ENCODE measurements around the gene ATAD3A. TPM values are rescaled to one million over a fixed set of nuclear protein-coding genes. Genes with fewer than 3 reads are reported as not detected.

The ATAD3A gene
- total RNA-seq, 1 donor from 2014 or later: 32.1 TPM

DNA sequence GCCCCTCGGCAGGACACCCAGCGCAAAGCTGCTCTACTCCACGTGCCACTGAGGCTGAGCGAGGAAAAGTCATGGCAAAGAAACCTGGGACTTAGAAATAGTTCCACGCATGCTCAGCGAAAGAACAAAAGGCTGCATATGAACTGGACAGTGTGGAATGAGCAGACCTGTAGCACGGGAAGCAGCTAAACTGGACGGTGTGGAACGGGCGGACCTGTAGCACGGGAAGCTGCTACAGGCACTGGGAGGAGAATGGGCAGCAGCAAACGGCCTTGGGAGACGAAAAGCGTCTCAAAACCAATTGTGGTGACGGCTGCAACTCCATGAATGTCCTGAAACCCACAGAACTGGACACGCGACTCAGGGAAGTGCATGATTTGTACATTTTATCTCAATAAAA, 47.1 kb downstream of the ATAD3A start:
- H3K4me3 Mint-ChIP-seq (ENCODE audit: unreplicated experiment): no peak overlapping the region
- H3K4me1 Mint-ChIP-seq (ENCODE audit: low read depth, unreplicated experiment): peaks cover 39% of the 10 kb centered on the region
- DNase-seq: no peak
- peaks cover 15% of the 10 kb centered on the region for H3K9me3 Mint-ChIP-seq (ENCODE audit: unreplicated experiment)
- H3K27me3 Mint-ChIP-seq (ENCODE audit: unreplicated experiment): peaks cover 5% of the 10 kb centered on the region
- TF ChIP-seq, protein P1, sequence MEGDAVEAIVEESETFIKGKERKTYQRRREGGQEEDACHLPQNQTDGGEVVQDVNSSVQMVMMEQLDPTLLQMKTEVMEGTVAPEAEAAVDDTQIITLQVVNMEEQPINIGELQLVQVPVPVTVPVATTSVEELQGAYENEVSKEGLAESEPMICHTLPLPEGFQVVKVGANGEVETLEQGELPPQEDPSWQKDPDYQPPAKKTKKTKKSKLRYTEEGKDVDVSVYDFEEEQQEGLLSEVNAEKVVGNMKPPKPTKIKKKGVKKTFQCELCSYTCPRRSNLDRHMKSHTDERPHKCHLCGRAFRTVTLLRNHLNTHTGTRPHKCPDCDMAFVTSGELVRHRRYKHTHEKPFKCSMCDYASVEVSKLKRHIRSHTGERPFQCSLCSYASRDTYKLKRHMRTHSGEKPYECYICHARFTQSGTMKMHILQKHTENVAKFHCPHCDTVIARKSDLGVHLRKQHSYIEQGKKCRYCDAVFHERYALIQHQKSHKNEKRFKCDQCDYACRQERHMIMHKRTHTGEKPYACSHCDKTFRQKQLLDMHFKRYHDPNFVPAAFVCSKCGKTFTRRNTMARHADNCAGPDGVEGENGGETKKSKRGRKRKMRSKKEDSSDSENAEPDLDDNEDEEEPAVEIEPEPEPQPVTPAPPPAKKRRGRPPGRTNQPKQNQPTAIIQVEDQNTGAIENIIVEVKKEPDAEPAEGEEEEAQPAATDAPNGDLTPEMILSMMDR (IDR thresholded peaks at IDR 0.05; ENCODE audit: partially characterized antibody, unreplicated experiment): no peak
- no peak overlapping the region for H3K27ac Mint-ChIP-seq (ENCODE audit: unreplicated experiment)
- H3K36me3 Mint-ChIP-seq (ENCODE audit: unreplicated experiment): peaks cover 5% of the 10 kb centered on the region

DNA sequence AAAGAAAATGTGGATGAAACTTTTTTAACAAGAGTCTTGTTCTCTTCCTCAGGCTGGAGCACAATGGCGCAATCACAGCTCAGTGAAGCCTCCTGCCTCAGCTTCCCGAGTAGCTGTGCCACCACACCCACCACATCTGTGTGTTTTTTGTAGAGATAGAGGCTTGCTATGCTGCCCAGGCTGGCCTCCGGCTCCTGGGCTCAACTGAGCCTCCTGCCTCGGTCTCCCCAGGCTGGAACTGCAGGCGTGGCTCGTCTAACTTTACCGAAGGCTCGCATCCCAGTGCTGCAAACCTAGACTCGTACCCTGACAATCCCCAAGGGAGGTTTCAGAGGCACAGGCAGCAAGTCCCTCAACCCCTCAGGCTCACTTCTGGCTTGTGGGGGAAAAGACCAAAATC, 48.2 kb downstream of the ATAD3A start:
- H3K4me1 Mint-ChIP-seq (ENCODE audit: low read depth, unreplicated experiment): peaks cover 43% of the 10 kb centered on the region
- TF ChIP-seq, protein P1 (IDR thresholded peaks at IDR 0.05; ENCODE audit: partially characterized antibody, unreplicated experiment): no peak
- H3K9me3 Mint-ChIP-seq (ENCODE audit: unreplicated experiment): peaks cover 22% of the 10 kb centered on the region
- H3K27ac Mint-ChIP-seq (ENCODE audit: unreplicated experiment): no peak overlapping the region
- DNase-seq: no peak
- H3K36me3 Mint-ChIP-seq (ENCODE audit: unreplicated experiment): peaks cover 11% of the 10 kb centered on the region
- peaks cover 11% of the 10 kb centered on the region for H3K27me3 Mint-ChIP-seq (ENCODE audit: unreplicated experiment)
- H3K4me3 Mint-ChIP-seq (ENCODE audit: unreplicated experiment): peak overlapping the region; percentile 42

DNA sequence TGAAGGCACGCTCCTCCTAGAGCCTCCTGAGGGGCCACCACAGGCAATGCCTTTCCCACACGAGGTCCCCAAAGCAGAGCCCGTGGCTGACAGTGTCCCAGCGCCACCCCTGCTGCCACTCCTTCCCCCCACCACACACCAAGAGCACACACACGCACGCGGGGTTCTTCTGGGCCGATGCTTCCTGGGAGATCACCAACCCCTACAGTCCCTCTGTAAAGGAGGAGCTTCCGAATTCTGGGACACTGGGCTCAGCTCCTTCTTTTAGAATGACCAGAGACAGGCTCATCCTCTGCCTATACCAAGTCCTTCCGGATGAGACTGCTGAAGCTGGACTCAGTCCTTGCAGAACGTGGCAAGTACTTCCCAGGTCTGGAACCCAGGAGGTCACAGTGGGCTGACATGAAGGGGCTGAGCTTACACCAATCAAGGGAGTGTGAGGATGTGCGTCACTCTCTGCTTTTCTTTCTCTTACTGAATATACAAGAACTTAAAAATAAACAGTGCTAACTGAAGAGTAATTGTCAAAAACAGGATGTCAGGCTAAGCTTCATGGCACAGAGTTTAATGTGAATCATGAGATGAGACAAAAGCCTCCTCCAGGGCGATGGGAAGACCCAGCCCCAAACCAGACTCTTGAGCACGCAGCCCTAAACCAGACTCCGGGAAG, 50.0 kb downstream of the ATAD3A start:
- peaks cover 11% of the 10 kb centered on the region for H3K36me3 Mint-ChIP-seq (ENCODE audit: unreplicated experiment)
- peak overlapping the region; percentile 81 for H3K4me3 Mint-ChIP-seq (ENCODE audit: unreplicated experiment)
- peak overlapping the region; percentile 98 for H3K27ac Mint-ChIP-seq (ENCODE audit: unreplicated experiment)
- peaks cover 11% of the 10 kb centered on the region for H3K27me3 Mint-ChIP-seq (ENCODE audit: unreplicated experiment)
- peaks cover 44% of the 10 kb centered on the region for H3K4me1 Mint-ChIP-seq (ENCODE audit: low read depth, unreplicated experiment)
- peaks cover 22% of the 10 kb centered on the region for H3K9me3 Mint-ChIP-seq (ENCODE audit: unreplicated experiment)
- no peak for DNase-seq
- TF ChIP-seq, protein P1 (IDR thresholded peaks at IDR 0.05; ENCODE audit: partially characterized antibody, unreplicated experiment): no peak

DNA sequence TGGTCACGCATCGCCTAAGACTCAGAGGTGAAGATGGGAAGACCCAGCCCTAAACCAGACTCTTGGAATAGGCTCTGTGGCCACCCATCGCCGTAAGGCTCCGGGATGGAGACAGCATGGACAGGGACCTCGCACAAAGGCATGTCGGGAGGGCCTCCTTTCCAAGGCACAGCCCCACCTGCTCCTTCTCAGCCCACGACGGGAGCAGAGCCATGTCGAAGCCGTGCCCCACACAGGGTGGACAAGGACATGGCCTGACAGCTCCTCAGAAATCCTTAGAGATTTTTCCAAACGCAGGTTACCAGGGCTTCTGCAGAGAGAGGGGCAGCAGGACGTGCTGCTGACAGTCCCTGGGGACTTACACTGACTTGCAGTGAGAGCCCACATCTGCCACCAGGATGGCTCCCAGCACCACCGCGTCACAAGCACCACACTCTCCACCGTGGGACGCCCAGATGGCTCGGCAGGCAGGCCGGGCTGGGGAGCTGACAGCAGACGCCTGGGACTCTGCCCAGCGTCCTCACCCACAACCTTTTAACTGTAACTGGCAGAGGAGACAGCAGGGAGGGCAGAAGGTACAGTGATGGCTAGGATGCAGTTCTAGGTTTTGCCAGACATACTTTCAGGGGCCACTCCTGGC, 50.7 kb downstream of the ATAD3A start:
- Mint-ChIP-seq H3K36me3 (ENCODE audit: unreplicated experiment) (peaks cover 11% of the 10 kb centered on the region), H3K4me3 (ENCODE audit: unreplicated experiment) (peak overlapping the region; percentile 81)
- DNase-seq: peak; percentile 85

More for the DNA sequence above, 50.7 kb downstream of the ATAD3A start:
- peaks cover 11% of the 10 kb centered on the region for H3K27me3 Mint-ChIP-seq (ENCODE audit: unreplicated experiment)
- TF ChIP-seq, protein P1 (IDR thresholded peaks at IDR 0.05; ENCODE audit: partially characterized antibody, unreplicated experiment): no peak
- peaks cover 22% of the 10 kb centered on the region for H3K9me3 Mint-ChIP-seq (ENCODE audit: unreplicated experiment)
- H3K4me1 Mint-ChIP-seq (ENCODE audit: low read depth, unreplicated experiment): peaks cover 49% of the 10 kb centered on the region
- peak overlapping the region; percentile 98 for H3K27ac Mint-ChIP-seq (ENCODE audit: unreplicated experiment)
